ENCODE data around the gene FAM76B.

FAM76B gene

GRCh38 chr11:95792200-95792599, 2.6 kb upstream of the FAM76B start:
- no peak for DNase-seq (ENCODE audit: low spot score)

GRCh38 chr11:95791709-95792033, 2.1 kb upstream of the FAM76B start:
- no peak for DNase-seq (ENCODE audit: low spot score)

- DNase-seq (ENCODE audit: low spot score) = peak; percentile 36
These were observed 1.5 kb upstream of the FAM76B start for GRCh38 chr11:95790933-95791708.

- peak; percentile 95 for DNase-seq (ENCODE audit: low spot score)
These were observed 746 bp upstream of the FAM76B start, which contains the start of gene CEP57 for GRCh38 chr11:95790123-95790932. Gene CEP57, plus strand, starts transcription at chr11:95790498. Its CDS starts 201 bp downstream, at chr11:95790699.

GRCh38 chr11:95788921-95789505, 569 bp downstream of the FAM76B start:
- peak; percentile 45 for DNase-seq (ENCODE audit: low spot score)

- no peak for DNase-seq (ENCODE audit: low spot score)
These were observed 9.0 kb downstream of the FAM76B start for GRCh38 chr11:95780544-95780943.

- DNase-seq (ENCODE audit: low spot score) = no peak
These were observed 10.9 kb downstream of the FAM76B start for GRCh38 chr11:95778699-95779098.

- DNase-seq (ENCODE audit: low spot score) = no peak
These were observed 12.7 kb downstream of the FAM76B start for GRCh38 chr11:95776859-95777258.

GRCh38 chr11:95768521-95768920, 21.1 kb downstream of the FAM76B start:
- DNase-seq (ENCODE audit: low spot score) = no peak

GRCh38 chr11:95767498-95767897, 22.1 kb downstream of the FAM76B start:
- no peak for DNase-seq (ENCODE audit: low spot score)

- no peak for DNase-seq (ENCODE audit: low spot score)
These were observed 22.9 kb downstream of the FAM76B start for GRCh38 chr11:95766701-95767100.

GRCh38 chr11:95764267-95764898, 25.2 kb downstream of the FAM76B start:
- DNase-seq (ENCODE audit: low spot score) = peak; percentile 58

GRCh38 chr11:95762534-95762933, 27.0 kb downstream of the FAM76B start:
- no peak for DNase-seq (ENCODE audit: low spot score)

- peak; percentile 9 for DNase-seq (ENCODE audit: low spot score)
These were observed 28.6 kb downstream of the FAM76B start for GRCh38 chr11:95760941-95761340.

GRCh38 chr11:95751515-95751914, 38.1 kb downstream of the FAM76B start:
- no peak for DNase-seq (ENCODE audit: low spot score)

- no peak for DNase-seq (ENCODE audit: low spot score)
These were observed 39.5 kb downstream of the FAM76B start for GRCh38 chr11:95750101-95750500.

GRCh38 chr11:95739108-95739938, 50.3 kb downstream of the FAM76B start:
- DNase-seq (ENCODE audit: low spot score) = no peak

GRCh38 chr11:95736809-95737208, 52.8 kb downstream of the FAM76B start:
- no peak for DNase-seq (ENCODE audit: low spot score)

GRCh38 chr11:95736355-95736754, 53.2 kb downstream of the FAM76B start:
- DNase-seq (ENCODE audit: low spot score) = no peak

- DNase-seq (ENCODE audit: low spot score) = no peak
These were observed 55.5 kb downstream of the FAM76B start for GRCh38 chr11:95734009-95734572.

- no peak for DNase-seq (ENCODE audit: low spot score)
These were observed 56.5 kb downstream of the FAM76B start for GRCh38 chr11:95732930-95733602.
